Measurements from ENCODE around the gene CD81.
"Not testable (repeated sequence)": the region's sequence is repeated elsewhere in the genome, so short reads cannot be mapped to it uniquely, and the experiment has no call there.

CD81 gene

GRCh38 chr11:2357246-2357645 is 19.9 kb upstream of the CD81 start:
- DNase-seq (ENCODE audit: low read depth in 4 of 4, low spot score in 1 of 4), result no peak

DNA sequence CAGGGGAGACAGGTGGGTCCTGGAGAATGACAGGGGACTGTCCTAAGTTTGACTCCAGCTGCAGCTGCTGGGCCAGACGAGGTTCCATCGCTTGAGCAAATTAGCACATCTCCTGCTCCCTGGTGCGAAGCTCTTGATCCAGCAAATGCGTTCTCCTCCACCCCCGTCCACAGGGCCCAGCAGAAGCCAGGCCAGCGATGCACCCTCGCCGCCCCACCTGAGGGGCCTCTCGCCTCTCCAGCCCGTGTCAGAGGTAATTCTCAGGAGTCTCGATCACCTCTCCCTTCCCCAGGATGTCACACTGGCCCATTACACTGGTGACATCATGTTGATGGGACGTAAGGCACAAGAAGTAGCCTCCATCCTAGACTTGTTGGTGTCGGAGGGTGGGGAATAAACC is 19.5 kb upstream of the CD81 start:
- DNase-seq (ENCODE audit: low read depth in 4 of 4, low spot score in 1 of 4), result not testable (repeated sequence)

DNA sequence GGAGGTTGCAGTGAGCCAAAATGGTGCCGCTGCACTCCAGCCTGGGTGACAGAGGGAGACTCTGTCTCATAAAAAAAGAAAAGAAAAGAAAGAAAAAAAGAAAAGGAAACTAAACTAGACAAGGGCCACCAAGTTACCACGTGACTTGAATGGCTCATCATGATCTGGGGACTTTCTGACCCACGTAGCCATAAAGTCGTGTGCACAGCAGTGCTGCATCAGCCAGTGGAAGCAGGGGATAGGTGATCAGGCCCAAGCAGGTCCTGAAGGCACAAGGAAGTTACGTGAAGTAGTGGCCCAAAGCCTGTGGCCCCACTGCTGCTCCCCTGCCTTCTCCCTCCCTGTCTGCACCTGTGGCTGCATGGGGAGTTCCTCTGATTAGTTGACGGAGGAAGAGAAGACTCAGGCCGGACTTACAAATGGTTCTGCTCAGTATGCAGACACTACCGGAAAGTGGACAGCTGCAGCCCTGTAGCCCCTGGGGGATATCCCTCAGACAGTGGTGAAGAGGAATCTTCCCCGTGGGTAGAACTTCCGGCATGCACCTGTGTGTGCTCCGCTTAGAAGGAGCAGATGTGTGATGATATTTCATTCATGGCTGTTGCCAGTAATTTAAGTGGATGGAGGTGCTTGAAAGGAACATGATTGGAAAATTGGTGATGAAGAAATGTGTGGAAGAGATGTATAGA is 18.2 kb upstream of the CD81 start:
- no peak for DNase-seq (ENCODE audit: low read depth in 4 of 4, low spot score in 1 of 4)

- no peak for DNase-seq (ENCODE audit: low read depth in 4 of 4, low spot score in 1 of 4)
Observed at GRCh38 chr11:2359557-2359956, 17.6 kb upstream of the CD81 start.

DNA sequence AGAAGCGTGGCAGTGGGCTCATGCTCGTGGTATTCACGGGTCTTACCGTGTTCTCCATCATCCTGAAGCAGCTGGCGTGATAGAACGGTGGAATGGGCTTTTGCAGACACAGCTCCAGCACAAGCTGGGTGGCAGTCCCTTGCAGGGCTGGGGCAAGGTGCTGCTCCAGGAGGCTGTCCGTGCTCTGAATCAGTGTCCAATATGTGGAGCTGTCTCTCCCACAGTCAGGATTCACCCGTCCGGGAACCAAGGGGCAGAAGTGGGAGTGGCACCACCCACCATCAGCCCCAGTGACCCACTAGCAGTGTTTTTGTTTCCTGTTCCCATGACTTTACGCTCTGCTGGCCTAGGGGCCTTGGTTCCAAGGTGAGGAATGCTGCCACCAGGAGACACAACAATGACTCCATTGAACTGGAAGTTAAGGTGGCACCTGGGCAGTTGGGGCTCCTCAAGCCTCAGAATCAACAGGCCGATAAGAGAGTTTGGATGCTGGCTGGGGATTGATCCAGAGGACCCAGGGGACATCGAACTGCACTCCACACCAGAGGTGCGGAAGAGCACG is 16.9 kb upstream of the CD81 start:
- DNase-seq (ENCODE audit: low read depth in 4 of 4, low spot score in 1 of 4), result no peak

DNA sequence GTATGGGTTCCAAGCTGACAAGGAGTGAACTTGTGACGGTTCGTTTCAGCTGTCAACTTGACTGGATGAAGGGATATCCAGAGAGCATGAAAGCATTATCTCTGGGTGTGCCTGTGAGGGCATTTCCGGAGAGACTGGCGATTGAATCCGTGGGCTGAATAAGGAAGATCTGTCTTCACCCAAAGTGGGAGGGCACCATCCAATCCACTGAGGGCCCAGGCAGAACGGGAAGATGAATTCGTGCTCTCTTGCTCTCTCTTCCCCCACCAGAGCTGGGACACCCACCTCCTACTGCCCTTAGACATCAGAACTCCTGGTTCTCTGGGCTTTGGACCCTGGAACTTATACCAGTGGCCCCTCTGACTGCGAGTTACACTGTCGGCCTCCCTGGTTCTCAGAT is 15.5 kb upstream of the CD81 start:
- DNase-seq (ENCODE audit: low read depth in 4 of 4, low spot score in 1 of 4), result no peak

DNA sequence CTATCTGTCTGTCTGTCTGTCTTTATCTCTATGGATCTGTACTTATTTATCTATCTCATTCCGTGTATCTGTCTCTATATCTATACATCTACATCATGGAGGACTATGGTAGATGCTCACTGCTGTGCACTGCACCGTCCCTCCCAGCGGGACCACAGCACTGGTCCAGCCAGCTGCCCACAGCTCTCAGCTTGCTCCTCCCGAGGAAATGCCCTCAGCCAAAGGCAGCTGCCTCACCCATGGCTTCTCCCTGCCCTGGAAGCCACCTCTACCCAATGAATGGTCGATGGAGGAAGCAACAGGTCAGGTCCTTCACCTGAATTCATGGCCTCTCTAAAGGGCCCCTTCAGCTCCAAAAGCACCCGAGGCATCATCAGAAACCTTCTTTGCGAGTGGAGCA is 14.7 kb upstream of the CD81 start:
- no peak for DNase-seq (ENCODE audit: low read depth in 4 of 4, low spot score in 1 of 4)

GRCh38 chr11:2363130-2363529 is 14.0 kb upstream of the CD81 start:
- no peak for DNase-seq (ENCODE audit: low read depth in 4 of 4, low spot score in 1 of 4)

DNA sequence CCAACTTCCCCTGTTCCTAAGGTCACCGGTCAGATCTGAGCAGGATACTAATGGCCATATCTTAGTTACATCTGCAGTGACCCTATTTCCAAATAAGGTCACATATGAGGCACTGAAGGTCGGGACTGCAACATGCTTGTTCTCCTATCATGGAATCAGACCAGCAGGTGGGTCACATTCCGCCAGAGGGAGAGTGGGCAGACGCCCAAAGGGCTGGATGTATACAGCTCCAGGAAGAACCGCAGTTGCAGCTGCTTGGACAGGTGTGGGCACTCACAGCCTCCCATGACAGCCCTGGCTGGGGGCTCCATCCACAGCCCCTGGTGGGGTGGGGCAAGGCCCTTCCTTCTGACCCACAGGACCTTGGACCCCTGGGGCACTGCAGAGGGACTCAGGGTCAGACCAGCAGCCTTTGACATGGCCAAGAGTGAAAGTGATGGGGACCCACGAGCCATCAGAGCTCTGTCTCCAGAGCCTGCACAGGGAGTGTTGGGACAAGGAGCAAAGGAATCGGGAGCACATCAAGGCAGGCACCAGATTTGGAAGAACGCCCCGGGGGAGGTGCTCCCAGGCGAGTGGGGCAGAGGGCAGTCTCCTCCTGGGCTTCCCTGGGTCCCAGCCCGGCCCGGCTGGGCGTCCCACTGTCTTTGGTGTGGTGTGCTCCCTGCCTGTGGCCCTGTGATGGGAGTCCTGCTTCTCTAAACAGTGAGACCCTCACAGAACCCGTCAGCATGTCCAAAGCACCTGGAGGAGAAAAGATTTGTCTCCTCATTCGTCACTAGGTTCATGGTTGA is 13.3 kb upstream of the CD81 start:
- no peak for DNase-seq (ENCODE audit: low read depth in 4 of 4, low spot score in 1 of 4)

DNA sequence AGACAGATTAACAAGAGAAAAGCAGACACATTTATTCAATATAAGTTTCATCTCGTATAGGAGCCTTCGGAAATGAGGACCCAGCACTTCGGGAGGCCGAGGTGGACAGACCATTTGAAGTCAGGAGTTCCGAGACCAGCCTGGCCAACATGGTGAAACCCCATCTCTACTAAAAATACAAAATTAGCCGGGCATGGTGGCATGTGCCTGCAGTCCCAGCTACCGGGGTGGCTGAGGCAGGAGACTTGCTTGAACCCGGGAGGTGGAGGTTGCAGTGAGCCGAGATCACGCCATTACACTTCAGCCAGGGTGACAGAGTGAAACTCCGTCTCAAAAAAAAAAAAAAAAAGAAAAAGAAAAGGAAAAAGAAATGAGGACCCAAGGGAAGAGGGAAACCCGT is 12.7 kb upstream of the CD81 start:
- not testable (repeated sequence) for DNase-seq (ENCODE audit: low read depth in 4 of 4, low spot score in 1 of 4)

DNA sequence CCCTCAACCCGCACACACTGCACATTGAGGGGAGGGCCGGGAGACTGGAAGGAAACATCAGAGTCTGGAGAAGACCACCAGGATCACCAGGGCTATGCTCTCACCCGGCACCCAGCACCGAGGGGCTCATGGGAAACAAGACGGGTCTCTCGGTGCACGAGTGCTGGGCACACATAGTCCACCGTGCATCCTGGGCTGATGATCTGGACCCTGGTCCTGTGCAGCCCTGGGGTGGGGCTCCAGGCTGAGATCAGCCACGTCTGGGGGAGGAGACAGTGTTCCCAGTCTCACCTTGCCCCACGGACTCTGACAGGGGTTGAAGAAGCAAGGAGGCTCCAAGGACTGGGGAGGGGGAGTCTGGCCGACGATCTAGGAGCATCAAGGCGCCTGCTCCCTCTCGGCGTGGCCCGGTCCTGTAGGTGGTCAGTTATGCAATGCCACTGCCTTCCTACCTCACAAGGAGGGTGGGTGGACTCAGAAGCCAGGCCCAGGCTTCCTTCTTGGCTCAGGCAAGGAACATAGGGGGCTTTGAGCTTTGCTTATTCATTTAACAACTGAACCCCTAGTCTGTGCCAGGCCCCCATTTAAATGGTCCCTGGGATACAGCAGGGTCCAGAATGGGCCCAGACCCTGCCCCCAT is 11.4 kb upstream of the CD81 start:
- no peak for DNase-seq (ENCODE audit: low read depth in 4 of 4, low spot score in 1 of 4)

GRCh38 chr11:2366276-2366675 is 10.8 kb upstream of the CD81 start:
- DNase-seq (ENCODE audit: low read depth in 4 of 4, low spot score in 1 of 4), result no peak

DNA sequence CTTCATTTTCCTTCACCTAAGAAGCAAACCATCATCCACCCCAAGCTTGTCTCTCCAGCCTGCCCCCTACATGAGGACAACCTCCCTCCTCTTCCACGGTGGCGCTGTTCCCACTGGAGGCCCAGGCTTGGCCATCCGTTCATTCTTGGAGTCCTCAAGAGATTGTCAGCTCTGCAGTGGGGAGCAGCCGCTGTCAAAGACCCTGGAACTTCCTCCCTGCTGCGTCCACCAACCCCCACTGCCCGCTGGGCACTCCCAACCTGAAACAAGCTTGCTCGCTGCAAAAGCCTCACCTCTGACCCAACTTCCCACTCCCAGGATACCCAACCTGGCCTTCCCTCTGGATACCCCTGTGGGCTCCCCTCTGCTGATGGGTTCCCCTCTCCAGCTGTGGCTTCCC is 10.4 kb upstream of the CD81 start:
- no peak for DNase-seq (ENCODE audit: low read depth in 4 of 4, low spot score in 1 of 4)

- no peak for DNase-seq (ENCODE audit: low read depth in 4 of 4, low spot score in 1 of 4)
Observed at GRCh38 chr11:2367266-2368160, 9.6 kb upstream of the CD81 start.

DNA sequence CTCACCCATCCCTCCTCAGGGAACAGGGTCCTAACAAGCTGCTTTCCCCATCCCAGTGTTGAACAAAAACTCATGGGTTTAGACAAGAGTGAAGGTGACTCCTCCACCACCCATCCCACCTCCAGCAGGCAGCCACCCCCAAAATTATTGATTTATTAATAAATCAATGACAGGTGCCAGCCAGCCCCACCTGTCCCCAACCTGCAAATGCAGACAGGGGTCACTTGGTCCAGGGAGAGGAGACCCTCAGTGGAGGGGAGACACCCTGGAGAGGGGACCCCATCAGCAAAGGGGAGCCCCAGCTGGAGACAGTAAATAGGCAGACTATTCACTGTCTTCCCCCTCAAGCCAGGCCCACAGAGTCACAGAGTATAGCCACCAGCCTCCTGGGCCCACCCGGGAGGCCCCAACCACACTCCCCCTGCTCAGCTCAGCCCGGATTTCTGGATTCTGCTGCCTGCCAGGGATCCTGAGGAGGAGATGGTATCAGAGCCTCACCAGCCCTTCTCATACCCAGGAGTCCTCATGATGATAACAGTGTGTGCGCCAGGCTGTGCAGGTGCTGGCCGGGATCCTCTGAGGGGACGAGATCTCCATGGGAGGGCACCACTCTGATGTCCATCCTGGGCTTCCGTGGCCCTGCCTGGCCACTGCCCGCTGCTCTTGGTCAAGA is 8.8 kb upstream of the CD81 start:
- no peak for DNase-seq (ENCODE audit: low read depth in 4 of 4, low spot score in 1 of 4)

GRCh38 chr11:2368851-2369180 is 8.3 kb upstream of the CD81 start:
- no peak for DNase-seq (ENCODE audit: low read depth in 4 of 4, low spot score in 1 of 4)

GRCh38 chr11:2369320-2369719 is 7.8 kb upstream of the CD81 start:
- no peak for DNase-seq (ENCODE audit: low read depth in 4 of 4, low spot score in 1 of 4)

DNA sequence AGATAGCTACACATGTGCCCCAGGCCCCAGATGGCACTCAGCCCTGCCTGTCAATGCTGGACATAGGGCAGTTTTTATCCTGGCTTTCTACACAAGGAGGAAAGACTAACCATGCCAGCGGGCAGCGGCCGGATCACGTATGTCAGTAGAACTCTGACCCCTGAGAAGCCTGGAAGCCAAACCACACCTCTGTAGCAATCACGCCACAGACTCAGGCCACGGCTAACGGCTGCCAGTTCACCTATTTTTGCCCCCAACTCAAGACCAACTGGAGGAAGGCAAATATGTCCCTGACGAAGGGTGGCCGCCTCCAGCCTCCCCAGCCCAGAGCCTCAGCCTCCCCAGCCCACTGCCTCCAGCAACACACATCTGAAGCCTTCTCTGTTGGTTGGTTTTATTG is 7.2 kb upstream of the CD81 start:
- no peak for DNase-seq (ENCODE audit: low read depth in 4 of 4, low spot score in 1 of 4)

- DNase-seq (ENCODE audit: low read depth in 4 of 4, low spot score in 1 of 4), result no peak
Observed at GRCh38 chr11:2374456-2375201, 2.5 kb upstream of the CD81 start.

GRCh38 chr11:2375341-2375853 is 1.7 kb upstream of the CD81 start:
- DNase-seq (ENCODE audit: low read depth in 4 of 4, low spot score in 1 of 4), result no peak

All from stimulated activated CD4-positive, alpha-beta T cell treated with anti-CD3 and anti-CD28 coated beads, Interleukin-1b, Interleukin-23, amount 100 ng/mL, for 24 hours (primary cell).